ENCODE results near the gene MKLN1.

The MKLN1 gene

DNA sequence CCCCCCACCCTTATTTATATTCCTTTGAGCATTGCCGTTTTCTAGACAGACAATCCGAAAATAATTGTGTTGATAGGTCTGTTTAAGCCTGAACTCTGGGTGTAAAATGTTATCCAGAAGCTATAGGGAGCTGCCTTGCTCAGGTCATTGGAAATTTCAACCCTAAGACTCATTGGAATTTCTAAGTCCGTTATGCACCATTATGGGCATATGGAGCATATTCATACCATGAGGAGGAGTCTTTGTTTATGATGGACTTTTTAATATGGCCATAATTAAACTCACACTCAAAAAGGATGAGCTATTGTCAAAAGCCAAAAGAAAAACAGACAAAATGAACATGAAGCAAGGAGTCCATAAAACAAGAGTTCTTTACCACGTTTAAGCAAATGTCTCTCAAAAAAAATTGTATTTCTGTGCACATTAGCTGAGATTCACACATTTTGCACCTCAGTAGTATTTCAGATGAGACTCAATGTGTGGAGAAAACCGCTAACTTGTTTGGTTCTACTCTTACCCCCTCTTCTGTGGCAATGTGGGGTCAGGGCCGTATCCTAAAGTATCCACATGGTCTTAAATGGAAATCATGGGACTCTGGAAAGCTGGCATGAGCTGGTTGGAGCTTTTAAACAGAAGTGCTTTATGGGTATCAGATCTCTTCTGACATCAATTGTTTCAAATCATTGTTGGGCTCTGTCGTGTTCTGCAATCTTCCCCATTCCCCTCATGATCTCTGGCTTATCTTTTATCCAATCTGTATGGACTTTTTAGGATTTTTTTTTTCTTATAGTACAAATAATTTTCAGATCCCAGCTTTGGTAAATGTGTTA is 168.2 kb downstream of the MKLN1 start:
- H3K36me3 ChIP-seq (ENCODE audit: low read depth), result peaks cover 18% of the 10 kb centered on the region; the same call in 1 of the 2 replicates
- DNase-seq (ENCODE audit: low spot score) (no peak), ATAC-seq (ENCODE audit: low read depth) (no peak)
- TF ChIP-seq, protein P1, sequence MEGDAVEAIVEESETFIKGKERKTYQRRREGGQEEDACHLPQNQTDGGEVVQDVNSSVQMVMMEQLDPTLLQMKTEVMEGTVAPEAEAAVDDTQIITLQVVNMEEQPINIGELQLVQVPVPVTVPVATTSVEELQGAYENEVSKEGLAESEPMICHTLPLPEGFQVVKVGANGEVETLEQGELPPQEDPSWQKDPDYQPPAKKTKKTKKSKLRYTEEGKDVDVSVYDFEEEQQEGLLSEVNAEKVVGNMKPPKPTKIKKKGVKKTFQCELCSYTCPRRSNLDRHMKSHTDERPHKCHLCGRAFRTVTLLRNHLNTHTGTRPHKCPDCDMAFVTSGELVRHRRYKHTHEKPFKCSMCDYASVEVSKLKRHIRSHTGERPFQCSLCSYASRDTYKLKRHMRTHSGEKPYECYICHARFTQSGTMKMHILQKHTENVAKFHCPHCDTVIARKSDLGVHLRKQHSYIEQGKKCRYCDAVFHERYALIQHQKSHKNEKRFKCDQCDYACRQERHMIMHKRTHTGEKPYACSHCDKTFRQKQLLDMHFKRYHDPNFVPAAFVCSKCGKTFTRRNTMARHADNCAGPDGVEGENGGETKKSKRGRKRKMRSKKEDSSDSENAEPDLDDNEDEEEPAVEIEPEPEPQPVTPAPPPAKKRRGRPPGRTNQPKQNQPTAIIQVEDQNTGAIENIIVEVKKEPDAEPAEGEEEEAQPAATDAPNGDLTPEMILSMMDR (IDR thresholded peaks at IDR 0.05; ENCODE audit: poor library complexity, severe bottlenecking), result no peak
- no peaks in the 10 kb centered on the region for H3K27me3 ChIP-seq (ENCODE audit: insufficient read depth, poor library complexity, severe bottlenecking)
- no peaks in the 10 kb centered on the region for H3K9me3 ChIP-seq (ENCODE audit: severe bottlenecking)
- H3K4me1 ChIP-seq (ENCODE audit: insufficient read depth, poor library complexity, severe bottlenecking), result peaks cover 5% of the 10 kb centered on the region
- no peak overlapping the region for H3K27ac ChIP-seq (ENCODE audit: poor library complexity, severe bottlenecking)
- no peak overlapping the region for H3K4me3 ChIP-seq (ENCODE audit: severe bottlenecking)

DNA sequence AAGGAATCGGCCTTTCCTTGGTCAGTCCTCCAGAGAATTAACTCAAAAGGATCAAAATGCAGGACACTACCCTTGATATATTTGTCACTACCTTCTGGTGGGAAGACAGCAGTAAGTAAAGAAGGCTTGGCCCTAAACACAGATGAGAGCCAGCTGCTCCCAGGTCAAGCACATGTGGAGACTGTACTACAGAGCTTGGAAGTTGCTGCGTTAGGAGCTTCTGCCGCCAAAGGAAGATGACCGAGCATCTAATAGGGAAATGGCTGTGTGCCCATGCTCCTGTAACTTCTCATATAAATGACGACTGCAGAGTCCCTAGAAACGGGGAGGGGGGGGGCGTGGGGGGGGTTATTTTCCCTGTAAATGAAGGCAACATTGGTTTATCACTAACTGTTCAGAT is 169.8 kb downstream of the MKLN1 start:
- Histone ChIP-seq H3K27ac (ENCODE audit: poor library complexity, severe bottlenecking) (no peak overlapping the region), H3K27me3 (ENCODE audit: insufficient read depth, poor library complexity, severe bottlenecking) (no peaks in the 10 kb centered on the region), H3K4me3 (ENCODE audit: severe bottlenecking) (no peak overlapping the region), H3K36me3 (ENCODE audit: low read depth) (peaks cover 18% of the 10 kb centered on the region; the same call in 1 of the 2 replicates), H3K4me1 (ENCODE audit: insufficient read depth, poor library complexity, severe bottlenecking) (peaks cover under 1% of the 10 kb centered on the region), H3K9me3 (ENCODE audit: severe bottlenecking) (no peaks in the 10 kb centered on the region)
- TF ChIP-seq, protein P1 (IDR thresholded peaks at IDR 0.05; ENCODE audit: poor library complexity, severe bottlenecking), result no peak
- DNase-seq (ENCODE audit: low spot score) (no peak), ATAC-seq (ENCODE audit: low read depth) (no peak)

DNA sequence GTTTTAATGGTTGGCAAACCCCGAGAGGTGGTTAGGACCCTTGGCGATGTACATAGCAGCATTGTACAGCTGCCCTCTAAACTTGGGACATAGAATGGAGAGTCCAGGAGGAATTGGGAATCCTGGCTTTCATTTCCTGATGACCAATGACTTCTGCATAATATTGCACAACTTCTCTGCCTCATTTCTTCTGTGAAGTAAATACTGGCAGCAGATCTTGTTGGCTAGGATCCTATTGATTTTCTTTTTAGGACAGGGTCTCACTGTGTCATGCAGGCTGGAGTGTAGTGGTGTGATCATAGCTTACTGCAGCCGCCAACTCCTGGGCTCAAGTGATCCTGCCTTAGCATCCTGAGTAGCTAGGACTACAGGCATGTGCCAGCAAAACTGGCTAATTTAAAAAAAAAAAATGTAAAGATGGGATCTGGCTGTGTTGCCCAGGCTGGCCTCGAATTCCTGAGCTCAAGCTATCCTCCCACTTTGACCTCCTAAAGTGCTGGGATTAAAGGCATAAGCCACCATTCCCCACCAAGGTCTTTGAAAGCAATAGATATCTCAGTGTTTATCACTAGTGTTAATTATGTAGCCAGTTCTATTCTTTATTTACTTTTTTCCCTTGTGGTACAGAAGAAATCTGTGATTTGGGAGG is 170.7 kb downstream of the MKLN1 start:
- H3K27ac ChIP-seq (ENCODE audit: poor library complexity, severe bottlenecking), result no peak overlapping the region
- no peaks in the 10 kb centered on the region for H3K4me1 ChIP-seq (ENCODE audit: insufficient read depth, poor library complexity, severe bottlenecking)
- DNase-seq (ENCODE audit: low spot score) (no peak), ATAC-seq (ENCODE audit: low read depth) (no peak)
- H3K4me3 ChIP-seq (ENCODE audit: severe bottlenecking), result no peak overlapping the region
- no peaks in the 10 kb centered on the region for H3K27me3 ChIP-seq (ENCODE audit: insufficient read depth, poor library complexity, severe bottlenecking)
- no peaks in the 10 kb centered on the region for H3K9me3 ChIP-seq (ENCODE audit: severe bottlenecking)
- H3K36me3 ChIP-seq (ENCODE audit: low read depth), result peaks cover 18% of the 10 kb centered on the region; the same call in 1 of the 2 replicates
- TF ChIP-seq, protein P1 (IDR thresholded peaks at IDR 0.05; ENCODE audit: poor library complexity, severe bottlenecking), result no peak

DNA sequence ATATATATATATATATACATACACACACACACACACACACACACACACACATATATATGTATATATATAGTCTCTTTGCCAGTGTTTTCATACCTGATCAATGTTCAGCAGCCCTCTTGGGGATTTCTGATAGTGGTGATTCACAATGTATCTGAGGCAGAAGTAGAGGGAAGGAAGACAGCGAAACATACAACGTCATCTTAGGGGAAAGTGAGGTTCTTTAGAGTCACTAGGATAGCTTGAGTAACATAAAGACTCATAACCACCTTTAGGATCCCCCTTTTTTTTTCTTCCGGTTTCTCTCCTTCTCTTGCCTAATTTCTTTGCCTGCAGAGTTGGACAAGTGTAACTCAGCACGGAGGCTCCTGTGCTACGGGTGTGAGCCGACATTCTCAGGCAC is 172.1 kb downstream of the MKLN1 start:
- H3K27ac ChIP-seq (ENCODE audit: poor library complexity, severe bottlenecking), result no peak overlapping the region
- H3K36me3 ChIP-seq (ENCODE audit: low read depth), result peaks cover 15% of the 10 kb centered on the region; the same call in 1 of the 2 replicates
- H3K4me3 ChIP-seq (ENCODE audit: severe bottlenecking), result no peak overlapping the region
- DNase-seq (ENCODE audit: low spot score) (no peak), ATAC-seq (ENCODE audit: low read depth) (no peak)
- no peaks in the 10 kb centered on the region for H3K9me3 ChIP-seq (ENCODE audit: severe bottlenecking)
- H3K27me3 ChIP-seq (ENCODE audit: insufficient read depth, poor library complexity, severe bottlenecking), result no peaks in the 10 kb centered on the region
- H3K4me1 ChIP-seq (ENCODE audit: insufficient read depth, poor library complexity, severe bottlenecking), result no peaks in the 10 kb centered on the region
- TF ChIP-seq, protein P1 (IDR thresholded peaks at IDR 0.05; ENCODE audit: poor library complexity, severe bottlenecking), result no peak

Data from RWPE2 (cell line).